H1 (cell line): Measurements from ENCODE around the gene NAA25.

ENCODE experiments used
- ASH2L ChIP-seq: fragments of 200-600, 300-600 bp; sonication (generic); IDR thresholded peaks from one replicate; pipeline ENCODE4 v1.7.1; 2017; ENCODE audit warnings: low read length
- EP300 ChIP-seq, 2 experiments: IDR thresholded peaks; 1 replicate in 1 of 2; 2 replicates in 1 of 2; pipeline ENCODE4 v1.6.1; 2011 to 2012; ENCODE audit warnings: low read depth in 2 of 2, low read length in 2 of 2, mild to moderate bottlenecking in 2 of 2, borderline replicate concordance in 1 of 2, inconsistent platforms in 1 of 2, moderate library complexity in 1 of 2
- EZH2 ChIP-seq: fragments of 200-600 bp; sonication (generic); IDR thresholded peaks from 2 replicates; pipeline ENCODE4 v1.7.1; 2012; ENCODE audit warnings: low read depth, mild to moderate bottlenecking, moderate library complexity, low read length, inconsistent platforms; ENCODE audit not compliant: severe bottlenecking
- MAFK ChIP-seq: IDR thresholded peaks from 2 replicates; pipeline ENCODE4 v1.6.1; 2012; ENCODE audit warnings: low read depth, mild to moderate bottlenecking, improper control_type of control experiment, low read length
- TF ChIP-seq, protein P1 (sequence below), 3 experiments: IDR thresholded peaks; 1 replicate in 2 of 3; 2 replicates in 1 of 3; pipeline versions ENCODE4 v1.5.1 to v1.6.1; 2011; ENCODE audit warnings: low read length in 3 of 3, mild to moderate bottlenecking in 3 of 3, inconsistent platforms in 2 of 3, low read depth in 1 of 3, moderate library complexity in 1 of 3; ENCODE audit not compliant: insufficient read depth in 1 of 3; ENCODE audit errors: control extremely low read depth in 1 of 3

DNA sequence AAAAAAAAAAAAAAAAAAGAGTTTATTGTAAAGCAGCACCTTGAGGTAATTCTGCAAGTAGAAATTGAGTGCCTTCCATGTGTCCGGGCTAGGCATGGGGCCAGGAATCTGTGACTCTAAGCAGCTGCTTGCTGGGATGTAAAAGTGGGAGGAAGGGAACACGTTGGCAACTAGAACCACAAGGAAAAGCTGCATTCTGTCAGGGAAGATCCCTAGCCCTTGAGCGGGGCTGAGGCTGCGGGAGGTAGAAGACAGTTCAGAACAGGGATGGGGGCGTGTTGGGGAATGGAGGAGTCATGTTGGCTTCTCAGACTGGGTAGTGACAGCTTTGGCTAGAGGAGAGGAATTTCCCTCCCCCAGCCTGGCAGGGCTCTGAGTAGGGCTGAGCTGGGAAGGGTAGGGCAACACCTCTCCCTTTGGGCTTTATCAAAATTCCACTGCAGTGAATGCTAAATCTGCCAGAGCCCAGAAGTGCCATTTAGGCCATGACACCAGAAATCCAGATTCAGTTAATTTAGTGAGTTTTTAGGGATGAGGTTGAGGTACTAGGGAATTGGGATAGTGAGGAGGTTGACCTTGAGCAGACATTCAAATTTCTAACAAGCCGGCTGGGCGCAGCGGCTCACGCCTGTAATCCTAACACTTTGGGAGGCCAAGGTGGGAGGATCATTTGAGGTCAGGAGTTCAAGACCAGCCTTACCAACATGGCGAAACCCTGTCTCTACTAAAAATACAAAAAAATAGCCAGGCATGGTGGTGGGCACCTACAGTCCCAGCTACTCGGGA is 13.4 kb upstream of the NAA25 start:
- TF ChIP-seq, protein P1, sequence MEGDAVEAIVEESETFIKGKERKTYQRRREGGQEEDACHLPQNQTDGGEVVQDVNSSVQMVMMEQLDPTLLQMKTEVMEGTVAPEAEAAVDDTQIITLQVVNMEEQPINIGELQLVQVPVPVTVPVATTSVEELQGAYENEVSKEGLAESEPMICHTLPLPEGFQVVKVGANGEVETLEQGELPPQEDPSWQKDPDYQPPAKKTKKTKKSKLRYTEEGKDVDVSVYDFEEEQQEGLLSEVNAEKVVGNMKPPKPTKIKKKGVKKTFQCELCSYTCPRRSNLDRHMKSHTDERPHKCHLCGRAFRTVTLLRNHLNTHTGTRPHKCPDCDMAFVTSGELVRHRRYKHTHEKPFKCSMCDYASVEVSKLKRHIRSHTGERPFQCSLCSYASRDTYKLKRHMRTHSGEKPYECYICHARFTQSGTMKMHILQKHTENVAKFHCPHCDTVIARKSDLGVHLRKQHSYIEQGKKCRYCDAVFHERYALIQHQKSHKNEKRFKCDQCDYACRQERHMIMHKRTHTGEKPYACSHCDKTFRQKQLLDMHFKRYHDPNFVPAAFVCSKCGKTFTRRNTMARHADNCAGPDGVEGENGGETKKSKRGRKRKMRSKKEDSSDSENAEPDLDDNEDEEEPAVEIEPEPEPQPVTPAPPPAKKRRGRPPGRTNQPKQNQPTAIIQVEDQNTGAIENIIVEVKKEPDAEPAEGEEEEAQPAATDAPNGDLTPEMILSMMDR (IDR thresholded peaks at IDR 0.05; ENCODE audit: control extremely low read depth in 1 of 3, insufficient read depth in 1 of 3, low read depth in 1 of 3, low read length in 3 of 3): no peak
- no peak for TF ChIP-seq EZH2
- no peak for TF ChIP-seq MAFK
- TF ChIP-seq ASH2L: no peak
- TF ChIP-seq EP300 (IDR thresholded peaks at IDR 0.05; ENCODE audit: borderline replicate concordance in 1 of 2, low read depth in 2 of 2, low read length in 2 of 2): no peak
